ENCODE measurements around the gene MGRN1. TPM values are rescaled to one million over a fixed set of nuclear protein-coding genes. Genes with fewer than 3 reads are reported as not detected.

MGRN1 gene
- total and polyA plus RNA-seq, 2 donors (not counting 1 experiment from before 2014, with no cell fraction given) = 22.7 to 89.2 TPM

DNA sequence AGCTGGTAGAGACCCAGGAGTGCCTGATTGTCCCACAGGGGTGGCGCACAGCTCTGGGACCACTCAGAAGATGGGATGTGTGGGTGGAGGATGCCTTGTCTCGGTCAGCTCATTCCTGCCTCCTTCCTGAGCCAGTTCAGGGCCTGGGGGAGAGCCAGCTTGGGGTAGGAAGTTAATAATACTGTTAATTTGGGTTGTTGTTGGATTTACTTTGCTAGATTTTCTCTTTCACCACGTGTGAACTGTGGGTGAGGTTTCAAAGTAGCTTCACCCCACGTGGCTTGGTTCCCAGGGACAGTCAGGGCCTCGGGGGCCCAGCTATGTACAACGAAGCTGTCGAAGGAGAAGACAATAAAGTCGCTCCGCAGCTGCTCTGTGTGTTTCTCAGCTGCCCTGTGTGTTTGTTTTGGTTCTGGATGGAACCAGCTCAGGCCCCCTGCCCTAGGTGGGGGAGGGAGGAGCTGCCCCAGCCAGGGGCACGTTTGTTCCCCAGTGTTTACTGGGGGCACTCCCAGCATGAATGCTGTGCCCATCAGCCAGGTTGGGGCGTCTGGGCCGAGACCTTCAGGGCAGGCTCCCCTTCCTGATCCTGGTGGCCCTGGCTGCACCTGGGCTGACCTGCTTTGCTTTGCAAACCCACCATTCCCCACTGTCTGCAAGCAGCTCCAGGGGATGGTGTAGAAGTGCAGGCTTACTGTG is 71.0 kb downstream of the MGRN1 start:
- no peak overlapping the region for H3K27ac ChIP-seq (ENCODE audit: low read length in 2 of 2)
- TF ChIP-seq EZH2 (IDR thresholded peaks at IDR 0.05; ENCODE audit: borderline replicate concordance, insufficient read depth, low read depth, low read length, poor library complexity, severe bottlenecking) = no peak
- TF ChIP-seq, protein P1, sequence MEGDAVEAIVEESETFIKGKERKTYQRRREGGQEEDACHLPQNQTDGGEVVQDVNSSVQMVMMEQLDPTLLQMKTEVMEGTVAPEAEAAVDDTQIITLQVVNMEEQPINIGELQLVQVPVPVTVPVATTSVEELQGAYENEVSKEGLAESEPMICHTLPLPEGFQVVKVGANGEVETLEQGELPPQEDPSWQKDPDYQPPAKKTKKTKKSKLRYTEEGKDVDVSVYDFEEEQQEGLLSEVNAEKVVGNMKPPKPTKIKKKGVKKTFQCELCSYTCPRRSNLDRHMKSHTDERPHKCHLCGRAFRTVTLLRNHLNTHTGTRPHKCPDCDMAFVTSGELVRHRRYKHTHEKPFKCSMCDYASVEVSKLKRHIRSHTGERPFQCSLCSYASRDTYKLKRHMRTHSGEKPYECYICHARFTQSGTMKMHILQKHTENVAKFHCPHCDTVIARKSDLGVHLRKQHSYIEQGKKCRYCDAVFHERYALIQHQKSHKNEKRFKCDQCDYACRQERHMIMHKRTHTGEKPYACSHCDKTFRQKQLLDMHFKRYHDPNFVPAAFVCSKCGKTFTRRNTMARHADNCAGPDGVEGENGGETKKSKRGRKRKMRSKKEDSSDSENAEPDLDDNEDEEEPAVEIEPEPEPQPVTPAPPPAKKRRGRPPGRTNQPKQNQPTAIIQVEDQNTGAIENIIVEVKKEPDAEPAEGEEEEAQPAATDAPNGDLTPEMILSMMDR (IDR thresholded peaks at IDR 0.05) = no peak
- no peak overlapping the region for H2AFZ ChIP-seq (ENCODE audit: insufficient read depth, low read depth, low read length, poor library complexity, severe bottlenecking)
- no peak overlapping the region for H3K9ac ChIP-seq (ENCODE audit: low read length)
- WGBS (ENCODE audit: insufficient coverage) = 84% methylated on average over 11 of the region's 12 CpGs
- H3K4me3 Mint-ChIP-seq = peak overlapping the region; percentile 77
- peaks cover 16% of the 10 kb centered on the region for H3K79me2 ChIP-seq (ENCODE audit: control insufficient read depth, insufficient read depth, low read length)
- H4K20me1 ChIP-seq (ENCODE audit: control insufficient read depth, insufficient read depth, low read length, poor library complexity, severe bottlenecking) = peaks cover 13% of the 10 kb centered on the region
- H3K9me3 ChIP-seq (ENCODE audit: control extremely low read depth in 1 of 3, control insufficient read depth in 2 of 3, insufficient read depth in 1 of 3, low read length in 2 of 3) = no peaks in the 10 kb centered on the region
- no peaks in the 10 kb centered on the region for H3K27me3 Mint-ChIP-seq
- ChIA-PET CTCF (no interaction called here), POLR2A (interaction anchor here (1.5 kb wide), 1 partner anchor 191 kb away, joined by 3 read pairs; no protein-coding TSS in a partner anchor)
- no peaks in the 10 kb centered on the region for H3K27me3 ChIP-seq (replicated peaks in 1 of 4; ENCODE audit: control extremely low read depth in 1 of 4, control insufficient read depth in 3 of 4, insufficient read depth in 4 of 4, low read length in 3 of 4)
- peaks cover 15 to 19% of the 10 kb centered on the region in 2 donors for H3K4me1 ChIP-seq (ENCODE audit: control insufficient read depth in 2 of 2, insufficient read depth in 2 of 2, low read length in 2 of 2)
- peaks cover 0 to 34% of the 10 kb centered on the region in 2 experiments for H3K36me3 ChIP-seq (replicated peaks in 1 of 2; ENCODE audit: control extremely low read depth in 1 of 2, control insufficient read depth in 1 of 2, extremely low read depth in 1 of 2, insufficient read depth in 2 of 2, low read length in 1 of 2)
- DNase-seq = no peak
- H3K9me3 Mint-ChIP-seq (ENCODE audit: insufficient read depth) = no peaks in the 10 kb centered on the region
- intact Hi-C loops (cut with micrococcal nuclease) = no loop called here
- ATAC-seq (ENCODE audit: low read depth) = no peak
- H3K27ac Mint-ChIP-seq = peak overlapping the region; percentile 37
- H3K4me3 ChIP-seq (ENCODE audit: control extremely low read depth in 1 of 5, extremely low read depth in 1 of 5, insufficient read depth in 1 of 5, low read depth in 2 of 5, low read length in 4 of 5) = no peak overlapping the region
- H3K4me1 Mint-ChIP-seq = peaks cover 22% of the 10 kb centered on the region
- H3K4me2 ChIP-seq (replicated peaks; ENCODE audit: low read depth, low read length, poor library complexity, severe bottlenecking) = no peak overlapping the region

DNA sequence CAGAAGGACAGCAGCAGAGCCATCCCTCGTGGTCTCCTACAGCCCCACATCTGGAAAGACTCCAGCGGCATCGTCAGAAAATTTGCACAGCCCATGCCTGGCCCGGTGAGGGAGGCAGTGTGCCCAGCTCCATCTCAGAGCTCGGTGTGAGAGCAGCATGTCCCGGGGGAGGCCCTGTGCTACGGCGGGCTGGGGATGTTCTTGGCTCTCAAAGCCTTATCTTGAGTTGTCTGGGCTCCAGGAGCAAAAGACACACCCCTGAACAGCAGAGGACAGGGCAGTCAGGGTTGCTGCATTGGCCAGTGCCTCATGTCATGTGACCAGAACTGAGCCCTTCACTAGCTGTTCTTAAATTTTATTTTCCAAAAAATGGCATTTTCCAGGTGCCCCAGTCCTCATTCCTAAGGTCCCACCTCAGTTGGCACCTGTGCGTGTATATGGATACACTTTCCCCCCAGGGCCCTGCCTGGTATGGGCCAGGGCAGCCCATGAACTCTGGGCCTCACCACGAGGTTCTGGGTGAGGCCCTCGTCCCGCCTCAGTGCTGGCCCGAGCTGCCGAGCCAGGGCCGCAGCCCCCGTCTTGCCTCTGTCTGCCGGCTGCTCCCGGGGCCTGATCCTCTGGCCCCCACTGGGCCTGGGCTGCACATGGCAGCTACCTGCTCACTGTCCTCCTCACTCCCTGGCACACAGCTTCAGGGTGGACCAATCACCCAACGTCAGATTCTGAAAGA is 71.7 kb downstream of the MGRN1 start:
- peaks cover 0 to 36% of the 10 kb centered on the region in 2 experiments for H3K36me3 ChIP-seq (replicated peaks in 1 of 2; ENCODE audit: control extremely low read depth in 1 of 2, control insufficient read depth in 1 of 2, extremely low read depth in 1 of 2, insufficient read depth in 2 of 2, low read length in 1 of 2)
- ATAC-seq (ENCODE audit: low read depth) (no peak), DNase-seq (no peak)
- no peak overlapping the region for H3K9ac ChIP-seq (ENCODE audit: low read length)
- Mint-ChIP-seq H3K4me3 (peak overlapping the region; percentile 23), H3K4me1 (peaks cover 20% of the 10 kb centered on the region), H3K27ac (peak overlapping the region; percentile 37), H3K9me3 (ENCODE audit: insufficient read depth) (no peaks in the 10 kb centered on the region), H3K27me3 (no peaks in the 10 kb centered on the region)
- H2AFZ ChIP-seq (ENCODE audit: insufficient read depth, low read depth, low read length, poor library complexity, severe bottlenecking) = no peak overlapping the region
- CTCF ChIA-PET = no interaction called here
- no peak overlapping the region for H3K4me2 ChIP-seq (replicated peaks; ENCODE audit: low read depth, low read length, poor library complexity, severe bottlenecking)
- H4K20me1 ChIP-seq (ENCODE audit: control insufficient read depth, insufficient read depth, low read length, poor library complexity, severe bottlenecking) = peaks cover 13% of the 10 kb centered on the region
- H3K27me3 ChIP-seq (replicated peaks in 1 of 4; ENCODE audit: control extremely low read depth in 1 of 4, control insufficient read depth in 3 of 4, insufficient read depth in 4 of 4, low read length in 3 of 4) = no peaks in the 10 kb centered on the region
- H3K27ac ChIP-seq (ENCODE audit: low read length in 2 of 2) = no peak overlapping the region
- intact Hi-C loops (cut with micrococcal nuclease) = no loop called here
- peaks cover 16% of the 10 kb centered on the region for H3K79me2 ChIP-seq (ENCODE audit: control insufficient read depth, insufficient read depth, low read length)
- no peaks in the 10 kb centered on the region for H3K9me3 ChIP-seq (ENCODE audit: control extremely low read depth in 1 of 3, control insufficient read depth in 2 of 3, insufficient read depth in 1 of 3, low read length in 2 of 3)
- TF ChIP-seq, protein P1 (IDR thresholded peaks at IDR 0.05) = no peak
- no peak for TF ChIP-seq EZH2 (IDR thresholded peaks at IDR 0.05; ENCODE audit: borderline replicate concordance, insufficient read depth, low read depth, low read length, poor library complexity, severe bottlenecking)
- 92% methylated on average over 17 of the region's 19 CpGs for WGBS (ENCODE audit: insufficient coverage)
- H3K4me3 ChIP-seq (ENCODE audit: control extremely low read depth in 1 of 5, extremely low read depth in 1 of 5, insufficient read depth in 1 of 5, low read depth in 2 of 5, low read length in 4 of 5) = no peak overlapping the region
- peaks cover 15 to 19% of the 10 kb centered on the region in 2 donors for H3K4me1 ChIP-seq (ENCODE audit: control insufficient read depth in 2 of 2, insufficient read depth in 2 of 2, low read length in 2 of 2)
- POLR2A ChIA-PET = no interaction called here

Measured in B cell (primary cell).